Neural cell (in vitro differentiated cells): ENCODE results near the gene POLR1A. TPM values are rescaled to one million over a fixed set of nuclear protein-coding genes. Genes with fewer than 3 reads are reported as not detected.

Experiments used
- H2AFZ ChIP-seq: fragments of 200-600, 300-800 bp; sonication (generic), shearing (Covaris generic); 2 replicates; pipeline ENCODE4 v1.6.0; 2014; ENCODE audit warnings: low read depth, mild to moderate bottlenecking, antibody characterized with exemption, low read length, moderate library complexity
- H3F3A ChIP-seq: fragments of 200-600 bp; shearing (Covaris generic); 2 replicates; pipeline ENCODE4 v1.6.1; 2016; ENCODE audit warnings: mild to moderate bottlenecking, moderate library complexity, mixed read lengths, antibody characterized with exemption, low read length; ENCODE audit not compliant: insufficient read depth, poor library complexity, severe bottlenecking
- H3K27ac ChIP-seq: fragments of 200-600, 300-800 bp; sonication (generic), shearing (Covaris generic); 2 replicates; pipeline ENCODE4 v1.5.1; 2014; ENCODE audit warnings: mild to moderate bottlenecking, low read length, moderate library complexity
- H3K27me3 ChIP-seq: fragments of 300-800, 200-600 bp; sonication (generic), shearing (Covaris generic); 2 replicates; pipeline ENCODE4 v1.6.0; 2014; ENCODE audit warnings: mild to moderate bottlenecking, low read depth, low read length, moderate library complexity; ENCODE audit not compliant: insufficient read depth
- H3K36me3 ChIP-seq: fragments of 300-800, 200-600 bp; sonication (generic), shearing (Covaris generic); 2 replicates; pipeline ENCODE4 v1.5.1; 2014; ENCODE audit warnings: mild to moderate bottlenecking, antibody characterized with exemption, low read length, moderate library complexity; ENCODE audit not compliant: insufficient read depth
- H3K4me2 ChIP-seq: fragments of 300-800, 200-600 bp; sonication (generic), shearing (Covaris generic); 2 replicates; pipeline ENCODE4 v1.6.0; 2014; ENCODE audit warnings: mild to moderate bottlenecking, low read length
- H3K4me3 ChIP-seq: fragments of 300-800, 200-600 bp; sonication (generic), shearing (Covaris generic); 2 replicates; pipeline ENCODE4 v1.5.1; 2014; ENCODE audit warnings: mild to moderate bottlenecking, low read length, moderate library complexity
- H3K79me2 ChIP-seq: fragments of 200-600 bp; shearing (Covaris generic); replicated peaks from 2 replicates; pipeline ENCODE4 v1.6.0; 2014; ENCODE audit warnings: mild to moderate bottlenecking, low read length, moderate library complexity; ENCODE audit not compliant: insufficient read depth
- H3K9ac ChIP-seq: fragments of 300-800, 200-600 bp; sonication (generic), shearing (Covaris generic); 2 replicates; pipeline ENCODE4 v1.6.1; 2016; ENCODE audit warnings: mild to moderate bottlenecking, low read length, mixed read lengths
- H3K9me2 ChIP-seq: fragments of 200-600 bp; shearing (Covaris generic); 2 replicates; pipeline ENCODE4 v1.6.1; 2016; ENCODE audit warnings: mild to moderate bottlenecking, low read length, mixed read lengths; ENCODE audit not compliant: insufficient read depth
- H3K9me3 ChIP-seq: fragments of 200-600, 300-800 bp; sonication (generic), shearing (Covaris generic); 2 replicates; pipeline ENCODE4 v1.6.1; 2016; ENCODE audit warnings: mild to moderate bottlenecking, mixed run types, low read length, moderate library complexity, mixed read lengths
- H4K20me1 ChIP-seq: fragments of 200-600 bp; shearing (Covaris generic); 2 replicates; pipeline ENCODE4 v1.6.1; 2016; ENCODE audit warnings: mild to moderate bottlenecking, mixed run types; ENCODE audit not compliant: insufficient read depth
- CTCF ChIP-seq: fragments of 450-650 bp; IDR thresholded peaks from 2 replicates; pipeline ENCODE4 v1.5.1; 2014; ENCODE audit warnings: antibody characterized with exemption, mild to moderate bottlenecking, moderate library complexity; ENCODE audit not compliant: poor library complexity, severe bottlenecking
- EP300 ChIP-seq: fragments of 450-650 bp; conservative IDR thresholded peaks from 2 replicates; pipeline ENCODE4 v1.6.1; 2014; ENCODE audit warnings: antibody characterized with exemption, mild to moderate bottlenecking, moderate library complexity; ENCODE audit not compliant: poor library complexity, severe bottlenecking
- EZH2 ChIP-seq: fragments of 200-600, 300-800 bp; shearing (Covaris generic), sonication (generic); IDR thresholded peaks from 2 replicates; pipeline ENCODE4 v1.6.1; 2014; ENCODE audit warnings: antibody characterized with exemption, low read length, borderline replicate concordance, mild to moderate bottlenecking; ENCODE audit not compliant: insufficient read depth, poor library complexity, severe bottlenecking
- MXI1 ChIP-seq: fragments of 450-650 bp; conservative IDR thresholded peaks from 2 replicates; pipeline ENCODE4 v1.6.1; 2014; ENCODE audit warnings: antibody characterized with exemption, mild to moderate bottlenecking; ENCODE audit not compliant: poor library complexity, severe bottlenecking
- RAD21 ChIP-seq: fragments of 450-650 bp; conservative IDR thresholded peaks from 2 replicates; pipeline ENCODE4 v1.6.1; 2014; ENCODE audit warnings: antibody characterized with exemption, mild to moderate bottlenecking, moderate library complexity
- SMC3 ChIP-seq: fragments of 450-650 bp; conservative IDR thresholded peaks from 2 replicates; pipeline ENCODE4 v1.6.1; 2014; ENCODE audit warnings: antibody characterized with exemption, mild to moderate bottlenecking, moderate library complexity; ENCODE audit not compliant: poor library complexity
- TAF1 ChIP-seq: IDR thresholded peaks from 2 replicates; pipeline ENCODE4 v1.6.1; 2012; ENCODE audit warnings: low read depth
- polyA plus RNA-seq: library from polyadenylated mRNA; depleted of rRNA; stranded (reverse); fragments of >200 nt; gene quantifications from 2 replicates; pipeline ENCODE4 v1.2.3, GENCODE V29; 2014
- TF ChIP-seq, protein P1 (sequence below): IDR thresholded peaks from 2 replicates; pipeline ENCODE4 v1.6.1; 2012; ENCODE audit warnings: borderline replicate concordance

The POLR1A gene
- polyA plus RNA-seq, 1 donor from 2014 or later = 5.4 TPM

- H3F3A ChIP-seq = no peaks in the 10 kb centered on the region
- no peak overlapping the region for H3K4me3 ChIP-seq
- H3K4me2 ChIP-seq = no peak overlapping the region
- no peak overlapping the region for H3K9ac ChIP-seq
- H3K36me3 ChIP-seq = peaks cover 3% of the 10 kb centered on the region
- H3K9me3 ChIP-seq = no peaks in the 10 kb centered on the region
- no peaks in the 10 kb centered on the region for H3K9me2 ChIP-seq
- H4K20me1 ChIP-seq = no peaks in the 10 kb centered on the region
- no peaks in the 10 kb centered on the region for H3K27me3 ChIP-seq
- H3K27ac ChIP-seq = no peak overlapping the region
- H2AFZ ChIP-seq = no peak overlapping the region
- H3K79me2 ChIP-seq = no peaks in the 10 kb centered on the region
- TF ChIP-seq SMC3 (no peak), CTCF (no peak), MXI1 (no peak), RAD21 (no peak), EP300 (no peak), TAF1 (no peak)
These were observed 67.9 kb downstream of the POLR1A start for GRCh38 chr2:86037795-86038192.

- H4K20me1 ChIP-seq = no peaks in the 10 kb centered on the region
- H3K36me3 ChIP-seq = peaks cover 3% of the 10 kb centered on the region
- H3K9me3 ChIP-seq = no peaks in the 10 kb centered on the region
- H3K4me2 ChIP-seq = no peak overlapping the region
- no peak overlapping the region for H3K9ac ChIP-seq
- no peaks in the 10 kb centered on the region for H3K27me3 ChIP-seq
- H3K27ac ChIP-seq = no peak overlapping the region
- H3F3A ChIP-seq = no peaks in the 10 kb centered on the region
- no peak for TF ChIP-seq EZH2
- TF ChIP-seq SMC3 = no peak
- no peak for TF ChIP-seq MXI1
- TF ChIP-seq, protein P1, sequence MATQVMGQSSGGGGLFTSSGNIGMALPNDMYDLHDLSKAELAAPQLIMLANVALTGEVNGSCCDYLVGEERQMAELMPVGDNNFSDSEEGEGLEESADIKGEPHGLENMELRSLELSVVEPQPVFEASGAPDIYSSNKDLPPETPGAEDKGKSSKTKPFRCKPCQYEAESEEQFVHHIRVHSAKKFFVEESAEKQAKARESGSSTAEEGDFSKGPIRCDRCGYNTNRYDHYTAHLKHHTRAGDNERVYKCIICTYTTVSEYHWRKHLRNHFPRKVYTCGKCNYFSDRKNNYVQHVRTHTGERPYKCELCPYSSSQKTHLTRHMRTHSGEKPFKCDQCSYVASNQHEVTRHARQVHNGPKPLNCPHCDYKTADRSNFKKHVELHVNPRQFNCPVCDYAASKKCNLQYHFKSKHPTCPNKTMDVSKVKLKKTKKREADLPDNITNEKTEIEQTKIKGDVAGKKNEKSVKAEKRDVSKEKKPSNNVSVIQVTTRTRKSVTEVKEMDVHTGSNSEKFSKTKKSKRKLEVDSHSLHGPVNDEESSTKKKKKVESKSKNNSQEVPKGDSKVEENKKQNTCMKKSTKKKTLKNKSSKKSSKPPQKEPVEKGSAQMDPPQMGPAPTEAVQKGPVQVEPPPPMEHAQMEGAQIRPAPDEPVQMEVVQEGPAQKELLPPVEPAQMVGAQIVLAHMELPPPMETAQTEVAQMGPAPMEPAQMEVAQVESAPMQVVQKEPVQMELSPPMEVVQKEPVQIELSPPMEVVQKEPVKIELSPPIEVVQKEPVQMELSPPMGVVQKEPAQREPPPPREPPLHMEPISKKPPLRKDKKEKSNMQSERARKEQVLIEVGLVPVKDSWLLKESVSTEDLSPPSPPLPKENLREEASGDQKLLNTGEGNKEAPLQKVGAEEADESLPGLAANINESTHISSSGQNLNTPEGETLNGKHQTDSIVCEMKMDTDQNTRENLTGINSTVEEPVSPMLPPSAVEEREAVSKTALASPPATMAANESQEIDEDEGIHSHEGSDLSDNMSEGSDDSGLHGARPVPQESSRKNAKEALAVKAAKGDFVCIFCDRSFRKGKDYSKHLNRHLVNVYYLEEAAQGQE = no peak
- no peaks in the 10 kb centered on the region for H3K79me2 ChIP-seq
- H2AFZ ChIP-seq = no peak overlapping the region
- no peak overlapping the region for H3K4me3 ChIP-seq
- H3K9me2 ChIP-seq = no peaks in the 10 kb centered on the region
These were observed 68.4 kb downstream of the POLR1A start for GRCh38 chr2:86037141-86037794.
